Measurements from ENCODE around the gene PLEKHA5. TPM values are rescaled to one million over a fixed set of nuclear protein-coding genes. Genes with fewer than 3 reads are reported as not detected.
"Not testable (repeated sequence)": the region's sequence is repeated elsewhere in the genome, so short reads cannot be mapped to it uniquely, and the experiment has no call there.

Gene PLEKHA5
- total and polyA plus RNA-seq, 3 donors from 2014 or later: 22.4 to 37.5 (median 34.8) TPM

DNA sequence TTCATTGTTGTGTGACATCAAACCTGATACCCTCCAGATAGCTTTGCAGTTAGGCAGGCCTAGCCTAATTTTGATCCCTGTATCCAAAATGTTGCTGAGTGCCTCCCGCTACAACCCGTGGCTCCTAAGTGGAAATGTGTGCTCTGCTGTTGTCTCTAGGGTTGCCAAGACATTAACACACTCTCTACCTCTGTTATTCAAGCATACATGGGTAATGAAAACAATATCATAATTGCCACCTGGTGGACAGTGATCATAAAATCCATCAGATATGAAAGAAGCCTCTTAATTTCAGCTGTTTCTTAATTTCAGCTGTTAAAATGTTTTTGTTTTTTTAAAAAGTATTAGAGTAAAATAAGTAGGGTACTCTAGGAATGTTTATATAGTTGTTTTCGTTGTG, 93.5 kb downstream of the PLEKHA5 start:
- Histone ChIP-seq H3K9me3 (no peaks in the 10 kb centered on the region), H3K27me3 (no peaks in the 10 kb centered on the region), H3K27ac (no peak overlapping the region), H3K4me3 (no peak overlapping the region), H3K36me3 (ENCODE audit: low read depth, missing control alignments) (no peaks in the 10 kb centered on the region), H3K4me1 (no peaks in the 10 kb centered on the region)
- intact Hi-C loops (cut with DNase I; ENCODE audit: low total_unique reads): no loop called here
- WGBS, 2 donors: 89 to 92% methylated on average over 3 of the region's 3 CpGs
- no peak for DNase-seq
- TF ChIP-seq POLR2A (IDR thresholded peaks at IDR 0.05): no peak
- TF ChIP-seq CTCF (IDR thresholded peaks at IDR 0.05): peak in 1 of 3 experiments; percentile 12

- H3K4me3 ChIP-seq: no peak overlapping the region
- H3K27ac ChIP-seq: no peak overlapping the region
- TF ChIP-seq POLR2A (IDR thresholded peaks at IDR 0.05) (no peak), CTCF (IDR thresholded peaks at IDR 0.05) (no peak)
- no peaks in the 10 kb centered on the region for H3K4me1 ChIP-seq
- H3K27me3 ChIP-seq: no peaks in the 10 kb centered on the region
- no peaks in the 10 kb centered on the region for H3K9me3 ChIP-seq
- intact Hi-C loops (cut with DNase I; ENCODE audit: low total_unique reads): no loop called here
- WGBS, 2 donors: 56 to 60% methylated on average over 1 of the region's 1 CpG
- H3K36me3 ChIP-seq (ENCODE audit: low read depth, missing control alignments): no peaks in the 10 kb centered on the region
- DNase-seq: no peak
These were observed 94.2 kb downstream of the PLEKHA5 start for GRCh38 chr12:19223695-19224094.

- WGBS, 2 donors: 85 to 87% methylated on average over 3 of the region's 3 CpGs
- Histone ChIP-seq H3K36me3 (ENCODE audit: low read depth, missing control alignments) (no peaks in the 10 kb centered on the region), H3K27ac (no peak overlapping the region), H3K27me3 (no peaks in the 10 kb centered on the region), H3K4me3 (no peak overlapping the region), H3K9me3 (no peaks in the 10 kb centered on the region), H3K4me1 (no peaks in the 10 kb centered on the region)
- DNase-seq: no peak
- intact Hi-C loops (cut with DNase I; ENCODE audit: low total_unique reads): no loop called here
- TF ChIP-seq POLR2A (IDR thresholded peaks at IDR 0.05) (no peak), CTCF (IDR thresholded peaks at IDR 0.05) (no peak)
These were observed 95.2 kb downstream of the PLEKHA5 start for GRCh38 chr12:19224746-19225145.

DNA sequence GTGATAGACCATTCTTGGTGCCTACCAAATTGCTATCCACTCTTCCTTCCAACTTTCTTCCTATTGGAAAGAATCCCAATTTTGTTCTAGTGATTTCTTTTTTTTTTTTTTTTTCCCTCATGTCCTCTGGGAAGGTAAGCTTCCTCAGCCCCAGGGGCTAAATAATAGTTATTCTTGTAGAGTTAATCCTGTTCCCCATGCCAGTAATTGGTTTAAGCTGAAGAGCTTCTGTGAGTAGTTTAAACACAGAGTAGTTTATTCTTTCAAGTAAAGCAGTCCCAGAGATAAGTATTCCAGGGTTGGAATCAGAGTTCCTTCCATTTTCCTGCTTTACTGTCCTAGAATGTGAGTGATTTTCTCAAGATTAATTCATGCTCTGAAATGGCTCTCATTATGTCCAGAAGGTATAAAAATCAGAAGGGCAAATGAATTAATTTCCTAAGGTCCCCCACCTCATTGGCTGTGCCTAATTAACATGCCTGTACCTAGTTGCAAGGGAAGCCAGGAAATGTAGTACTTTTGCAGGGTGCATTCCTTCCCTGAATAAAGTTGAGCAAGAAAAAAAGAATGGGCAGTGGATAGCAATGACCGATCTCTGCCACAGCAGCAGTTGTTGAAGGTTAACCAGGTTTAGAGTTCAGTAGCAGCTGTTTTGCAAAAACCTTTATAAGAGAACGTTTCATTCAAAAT, 97.8 kb downstream of the PLEKHA5 start:
- Histone ChIP-seq H3K9me3 (no peaks in the 10 kb centered on the region), H3K27ac (no peak overlapping the region), H3K4me1 (no peaks in the 10 kb centered on the region), H3K27me3 (no peaks in the 10 kb centered on the region), H3K4me3 (no peak overlapping the region), H3K36me3 (ENCODE audit: low read depth, missing control alignments) (no peaks in the 10 kb centered on the region)
- intact Hi-C loops (cut with DNase I; ENCODE audit: low total_unique reads): no loop called here
- no peak for TF ChIP-seq POLR2A (IDR thresholded peaks at IDR 0.05)
- no peak for TF ChIP-seq CTCF (IDR thresholded peaks at IDR 0.05)
- 55 to 57% methylated on average over 2 of the region's 2 CpGs for WGBS, 2 donors
- DNase-seq: no peak

DNA sequence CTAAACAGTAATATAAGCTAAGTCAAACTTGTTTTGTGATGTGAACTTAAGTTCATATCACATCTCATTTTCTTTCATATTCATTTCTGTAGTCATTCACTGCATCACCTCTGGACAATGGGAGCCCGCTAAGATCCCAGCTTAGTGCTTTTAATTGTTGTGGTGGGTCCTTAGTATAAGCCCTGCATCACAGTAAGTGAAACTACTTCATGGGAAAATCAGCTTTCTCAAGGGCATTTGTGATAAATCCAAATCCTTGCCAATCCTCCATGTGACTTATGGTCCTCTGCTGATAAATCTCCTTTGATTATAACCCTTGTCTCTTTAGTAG, 98.3 kb downstream of the PLEKHA5 start:
- no peak overlapping the region for H3K4me3 ChIP-seq
- no peaks in the 10 kb centered on the region for H3K27me3 ChIP-seq
- TF ChIP-seq POLR2A (IDR thresholded peaks at IDR 0.05) (no peak), CTCF (IDR thresholded peaks at IDR 0.05) (no peak)
- no peaks in the 10 kb centered on the region for H3K4me1 ChIP-seq
- H3K27ac ChIP-seq: no peak overlapping the region
- H3K9me3 ChIP-seq: no peaks in the 10 kb centered on the region
- DNase-seq: no peak
- WGBS, 2 donors: 93 to 100% methylated on average over 1 of the region's 1 CpG
- no peaks in the 10 kb centered on the region for H3K36me3 ChIP-seq (ENCODE audit: low read depth, missing control alignments)
- intact Hi-C loops (cut with DNase I; ENCODE audit: low total_unique reads): no loop called here

DNA sequence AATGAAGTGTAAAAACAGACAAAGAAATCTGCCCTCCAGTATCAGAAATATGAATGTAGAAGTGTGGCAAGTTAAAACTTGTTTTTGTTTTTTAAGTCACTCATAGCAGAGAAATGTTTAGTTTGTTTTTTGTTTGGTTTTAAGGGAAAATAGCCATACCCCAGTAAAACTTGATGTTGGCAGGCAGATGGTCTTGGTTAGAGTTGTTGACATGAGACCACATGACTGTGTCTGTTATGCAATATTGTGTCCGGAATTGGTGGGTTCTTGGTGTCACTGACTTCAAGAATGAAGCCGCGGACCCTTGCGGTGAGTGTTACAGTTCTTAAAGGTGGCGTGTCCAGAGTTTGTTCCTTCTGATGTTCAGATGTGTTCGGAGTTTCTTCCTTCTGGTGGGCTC, 99.5 kb downstream of the PLEKHA5 start:
- H3K9me3 ChIP-seq; H3K27ac ChIP-seq; H3K4me1 ChIP-seq; DNase-seq; H3K4me3 ChIP-seq; intact Hi-C loops (cut with DNase I; ENCODE audit: low total_unique reads); H3K36me3 ChIP-seq (ENCODE audit: low read depth, missing control alignments); H3K27me3 ChIP-seq: not testable (repeated sequence)
- WGBS, 2 donors: 92 to 98% methylated on average over 6 of the region's 6 CpGs

Data from testis (tissue), 3 donors.